T47D (cell line): ENCODE data around the gene VCL.
"Not testable (repeated sequence)": the region's sequence is repeated elsewhere in the genome, so short reads cannot be mapped to it uniquely, and the experiment has no call there.

Experiments
- DNase-seq, 2 experiments: peaks; one replicate each; pipeline versions ENCODE4 v3.0.0 to v3.0.0-alpha.2; 2011 to 2012; ENCODE audit warnings: low read depth in 1 of 2, low spot score in 1 of 2
- JUND ChIP-seq: IDR thresholded peaks from 2 replicates; pipeline ENCODE4 v1.6.1; 2012; ENCODE audit warnings: low read depth
- in situ Hi-C: cut with HindIII; loops from 2 replicates; pipeline ENCODE4 v1.10.0; 2016; ENCODE audit warnings: low sequenced_read_pairs, low pct_unique_long_range_greater_than_20kb

Gene VCL

GRCh38 chr10:74135452-74135851 is 137.5 kb downstream of the VCL start:
- in situ Hi-C loops, result no loop called here
- no peak for DNase-seq
- TF ChIP-seq JUND, result no peak

GRCh38 chr10:74137992-74138391 is 140.1 kb downstream of the VCL start:
- in situ Hi-C loops, result no loop called here
- peak in 1 of 2 experiments; percentile 19 for DNase-seq
- TF ChIP-seq JUND, result no peak

GRCh38 chr10:74138596-74138995 is 140.7 kb downstream of the VCL start:
- in situ Hi-C loops, DNase-seq: not testable (repeated sequence)

- in situ Hi-C loops, result no loop called here
- DNase-seq, result no peak
- TF ChIP-seq JUND, result no peak
Observed at GRCh38 chr10:74139981-74140380, 142.1 kb downstream of the VCL start.

GRCh38 chr10:74140553-74140952 is 142.6 kb downstream of the VCL start:
- no peak for TF ChIP-seq JUND
- no peak for DNase-seq
- in situ Hi-C loops, result no loop called here

GRCh38 chr10:74145133-74145532 is 147.2 kb downstream of the VCL start:
- DNase-seq, result no peak
- in situ Hi-C loops, result no loop called here
- no peak for TF ChIP-seq JUND

GRCh38 chr10:74146980-74147379 is 149.1 kb downstream of the VCL start:
- in situ Hi-C loops, DNase-seq: not testable (repeated sequence)

- in situ Hi-C loops, result no loop called here
- DNase-seq, result peak in 1 of 2 experiments; percentile 88
Observed at GRCh38 chr10:74150204-74150989, 152.5 kb downstream of the VCL start, which contains the start of gene AP3M1. Gene AP3M1 (minus strand): TSS chr10:74150828. CDS start chr10:74138379, 12,449 bp downstream.

GRCh38 chr10:74150990-74151878 is 153.3 kb downstream of the VCL start, which contains the start of gene ADK:
Gene ADK (plus strand): TSS chr10:74151221. CDS start chr10:74151279, 58 bp downstream.
- in situ Hi-C loops, result no loop called here
- peak; percentile 99 for DNase-seq
- TF ChIP-seq JUND, result no peak

More at GRCh38 chr10:74150204-74150989, 152.5 kb downstream of the VCL start, which contains the start of gene AP3M1:
- TF ChIP-seq JUND, result no peak

- in situ Hi-C loops, result no loop called here
- no peak for TF ChIP-seq JUND
- no peak for DNase-seq
Observed at GRCh38 chr10:74151879-74152722, 154.2 kb downstream of the VCL start.

GRCh38 chr10:74153123-74153522 is 155.2 kb downstream of the VCL start:
- in situ Hi-C loops, result no loop called here
- peak in 1 of 2 experiments; percentile 67 for DNase-seq
- no peak for TF ChIP-seq JUND

- in situ Hi-C loops, result no loop called here
- DNase-seq, result no peak
- no peak for TF ChIP-seq JUND
Observed at GRCh38 chr10:74153676-74154075, 155.8 kb downstream of the VCL start.
